Stimulated activated CD4-positive, alpha-beta T cell treated with anti-CD3 and anti-CD28 coated beads, TNF-alpha, amount 100 ng/mL, for 4 hours (primary cell): ENCODE results near the gene IRF6.
"Not testable (repeated sequence)": the region's sequence is repeated elsewhere in the genome, so short reads cannot be mapped to it uniquely, and the experiment has no call there.

Experiments
- DNase-seq, 3 experiments: peaks; one replicate each; pipeline ENCODE4 v3.0.0-alpha.2; 2020; ENCODE audit warnings: low read depth in 3 of 3

The IRF6 gene

DNA sequence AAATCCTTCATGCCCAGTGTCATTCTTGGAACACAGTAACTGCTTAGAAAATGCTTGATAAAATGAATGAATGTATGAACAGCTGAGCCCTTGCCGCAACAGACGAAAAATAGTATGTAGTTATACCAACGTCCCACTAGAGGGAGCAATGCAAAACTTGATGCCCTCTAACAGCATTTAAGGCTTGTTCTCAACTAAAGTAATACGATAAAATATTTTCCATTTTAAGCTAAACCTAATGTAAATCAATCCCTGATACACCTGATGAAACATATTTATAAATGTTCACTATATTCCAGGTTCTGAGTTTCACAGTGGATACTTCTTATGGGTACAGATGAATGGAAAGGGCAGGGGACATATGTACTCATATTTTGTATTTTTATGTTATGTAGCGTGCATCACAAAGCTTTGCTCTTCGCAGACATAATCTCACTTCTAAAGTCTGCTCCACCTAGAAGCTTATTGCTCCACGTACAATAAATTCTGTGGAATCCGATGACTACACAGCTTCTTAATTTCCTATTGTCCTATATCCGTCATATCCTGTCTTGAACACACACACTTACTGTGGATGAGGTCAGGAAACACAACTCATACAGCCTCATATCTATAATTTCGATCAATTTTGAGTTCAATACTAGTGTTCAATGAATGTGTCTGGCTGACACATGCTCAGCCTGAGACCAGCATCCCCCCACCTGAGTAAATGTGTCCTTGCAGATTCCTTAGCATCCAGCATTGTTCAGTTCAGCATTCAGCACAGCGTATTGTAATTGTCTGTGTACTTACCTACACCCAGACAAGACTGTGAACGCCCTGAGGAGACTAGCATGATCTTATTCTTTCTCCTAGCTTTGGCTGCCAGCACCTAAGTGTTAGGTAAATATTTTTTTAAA, 17.4 kb upstream of the IRF6 start:
- DNase-seq = no peak

DNA sequence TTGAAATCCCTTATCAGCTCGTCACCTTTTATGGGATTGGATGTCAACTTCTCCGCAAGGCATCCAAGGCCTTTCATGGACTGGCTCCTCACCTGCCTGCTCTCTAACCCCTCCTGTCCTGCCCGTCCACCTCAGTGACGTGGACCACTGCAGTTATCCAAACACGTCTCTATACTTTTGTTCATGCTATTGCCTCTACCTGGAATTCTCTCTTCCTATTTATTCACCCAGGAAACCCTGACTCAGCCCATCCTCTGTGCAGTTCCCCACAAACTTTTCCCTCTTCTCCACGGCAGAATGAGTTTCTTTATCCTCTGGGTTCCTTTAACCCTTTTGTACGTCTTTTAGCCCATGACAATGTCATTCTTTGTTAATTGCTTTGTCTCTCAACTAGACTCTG, 16.8 kb upstream of the IRF6 start:
- no peak for DNase-seq

DNA sequence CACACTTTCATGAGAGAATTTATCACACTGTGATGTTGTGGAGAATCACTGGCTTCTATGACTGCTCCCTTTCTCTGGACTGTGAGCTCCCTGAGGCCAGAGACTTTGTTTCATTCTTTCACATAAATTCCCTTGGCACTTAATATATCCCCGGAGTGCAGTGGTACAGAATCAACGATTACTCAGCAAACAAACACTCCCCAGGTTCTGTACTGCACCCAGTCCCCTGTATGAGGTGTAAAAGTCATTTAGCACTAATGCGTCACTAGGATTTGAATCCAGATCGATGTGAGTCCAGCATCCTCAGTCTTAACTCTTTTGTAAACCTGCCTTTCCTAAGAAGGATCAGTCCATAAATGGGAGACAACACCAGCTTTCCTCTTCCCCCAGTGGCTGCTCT, 15.0 kb upstream of the IRF6 start:
- DNase-seq = no peak

DNA sequence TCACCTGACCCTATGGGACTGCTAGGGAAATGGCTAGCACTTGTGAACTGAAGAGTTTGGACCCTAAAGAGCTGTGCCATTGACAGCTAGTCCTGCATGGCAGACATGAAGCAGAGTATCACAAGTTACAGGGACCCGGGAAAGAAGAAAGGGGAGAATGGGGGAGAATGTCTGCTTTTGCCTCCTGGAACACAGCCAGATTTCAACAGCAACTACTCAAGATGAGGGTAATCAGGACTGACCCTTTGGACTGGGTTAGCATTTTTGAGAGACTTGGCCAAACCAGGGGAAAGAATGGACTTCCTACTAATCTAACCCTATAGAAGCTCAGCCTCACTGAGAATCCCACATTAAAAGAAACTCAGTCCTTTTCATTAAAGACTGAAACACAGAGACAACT, 13.1 kb upstream of the IRF6 start:
- DNase-seq = no peak

DNA sequence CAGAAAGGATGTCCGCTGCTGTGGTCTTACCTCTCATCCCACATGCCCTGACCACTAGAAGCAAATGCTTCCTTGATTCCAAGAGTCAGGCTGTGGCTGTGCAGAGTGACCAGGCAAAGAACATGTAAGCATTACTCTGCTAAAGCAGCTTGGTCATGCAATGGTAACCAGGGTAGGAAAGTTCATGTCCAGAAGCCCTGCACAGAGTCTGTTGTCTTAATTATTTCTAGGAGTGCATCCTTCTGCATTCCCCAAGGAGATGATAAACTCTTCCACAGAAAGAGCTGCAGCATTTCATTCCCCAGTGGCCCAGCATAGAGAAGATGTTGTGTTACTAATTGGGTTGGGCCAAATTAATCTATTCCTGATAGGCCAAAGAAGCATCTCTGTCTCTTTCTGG, 11.7 kb upstream of the IRF6 start:
- no peak for DNase-seq

DNA sequence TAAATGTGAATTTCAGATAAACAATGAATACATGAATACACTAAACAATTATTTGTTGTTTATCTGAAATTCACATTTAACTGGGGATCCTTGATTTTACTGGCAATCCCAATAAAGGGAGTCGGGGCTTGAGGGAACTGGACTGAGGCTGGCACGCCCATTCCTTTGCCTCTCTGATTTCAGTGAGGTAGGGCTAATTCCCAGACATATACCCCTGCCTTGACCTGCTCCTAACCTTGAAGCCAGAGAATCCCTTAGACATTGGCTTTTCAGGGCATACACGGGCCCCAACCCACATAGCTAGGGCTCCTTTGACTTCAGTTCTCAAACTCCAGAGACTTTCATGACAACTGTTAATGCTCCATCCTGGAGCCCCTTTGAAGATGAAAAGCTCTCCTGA, 11.0 kb upstream of the IRF6 start:
- DNase-seq = no peak

DNA sequence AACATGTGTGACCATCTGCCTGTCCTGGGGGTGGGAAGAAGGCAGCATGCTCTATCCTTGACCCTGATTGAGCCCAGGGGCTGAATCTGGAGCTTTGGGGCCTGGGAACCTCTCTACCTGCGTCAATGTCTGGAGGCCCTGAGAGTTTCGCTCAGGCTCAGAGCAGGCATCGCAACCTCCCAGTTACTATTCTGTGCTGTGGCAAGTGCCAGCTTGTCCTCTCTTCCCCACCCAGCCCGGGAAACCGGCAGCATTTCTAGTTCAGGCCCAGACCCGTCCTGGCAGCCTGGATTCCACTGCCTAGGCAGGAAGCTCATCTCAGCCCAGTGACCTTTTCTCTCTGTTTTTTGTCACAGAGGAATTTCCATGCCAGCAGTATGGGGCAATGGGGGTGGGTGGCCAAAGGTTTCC, 10.0 kb upstream of the IRF6 start:
- DNase-seq = no peak

DNA sequence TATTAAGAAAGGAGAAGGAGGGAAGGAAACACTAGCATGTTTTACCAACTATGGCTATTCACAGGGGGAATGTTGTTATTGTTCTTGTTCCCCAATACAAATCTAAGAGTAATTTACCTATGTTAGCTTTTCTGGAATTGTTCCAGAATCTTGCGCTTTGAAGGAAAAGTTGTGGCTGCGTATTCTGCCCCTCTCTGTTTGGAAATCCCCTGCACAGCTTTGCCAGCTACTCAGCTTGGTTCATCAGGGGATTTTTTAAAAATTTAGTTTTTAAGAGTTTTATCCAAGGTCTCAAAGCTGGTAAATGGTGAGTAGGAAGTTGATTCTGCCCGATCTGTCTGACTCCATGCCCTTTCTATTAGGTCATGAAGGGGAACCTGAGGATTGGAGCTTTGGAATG, 9.5 kb upstream of the IRF6 start:
- no peak for DNase-seq

DNA sequence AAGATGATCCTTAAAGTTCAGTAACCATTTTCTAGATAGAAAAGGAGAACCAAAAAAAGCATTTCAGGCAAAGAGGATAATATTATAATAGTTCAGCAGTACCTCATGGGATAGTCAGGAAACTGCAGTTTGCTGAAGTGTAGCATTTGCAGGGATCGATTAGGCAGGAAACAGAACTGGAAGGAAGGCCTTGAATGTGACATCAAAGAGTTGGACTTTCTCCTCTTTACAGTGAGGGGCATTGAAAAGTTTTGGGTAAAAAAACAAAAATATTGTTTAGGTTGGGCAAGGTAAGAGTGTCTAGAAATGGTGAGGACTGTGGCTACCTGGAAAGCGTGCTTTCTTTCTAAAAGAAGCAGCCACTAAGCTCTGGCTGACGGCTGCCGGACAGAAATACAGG, 8.0 kb upstream of the IRF6 start:
- DNase-seq = no peak

DNA sequence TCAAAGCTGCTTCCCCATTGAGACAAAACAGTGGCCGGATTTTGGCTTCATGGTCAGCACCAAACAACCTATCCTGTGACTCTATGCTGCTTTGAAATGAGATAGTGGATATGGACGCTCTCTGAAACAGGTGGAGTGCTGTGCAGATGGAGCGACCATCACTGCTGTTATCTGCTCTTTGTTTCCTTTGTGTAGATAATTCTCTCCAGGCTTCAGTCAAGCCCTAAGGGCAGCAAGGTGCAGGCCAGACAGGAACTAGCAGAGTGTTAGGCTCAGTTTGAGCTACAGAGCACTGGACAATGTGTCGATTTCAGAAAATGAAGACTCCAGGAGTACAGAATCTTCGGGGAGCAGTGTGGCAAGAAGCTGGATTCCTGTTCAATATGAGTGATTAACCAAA, 4.8 kb upstream of the IRF6 start:
- DNase-seq = no peak

DNA sequence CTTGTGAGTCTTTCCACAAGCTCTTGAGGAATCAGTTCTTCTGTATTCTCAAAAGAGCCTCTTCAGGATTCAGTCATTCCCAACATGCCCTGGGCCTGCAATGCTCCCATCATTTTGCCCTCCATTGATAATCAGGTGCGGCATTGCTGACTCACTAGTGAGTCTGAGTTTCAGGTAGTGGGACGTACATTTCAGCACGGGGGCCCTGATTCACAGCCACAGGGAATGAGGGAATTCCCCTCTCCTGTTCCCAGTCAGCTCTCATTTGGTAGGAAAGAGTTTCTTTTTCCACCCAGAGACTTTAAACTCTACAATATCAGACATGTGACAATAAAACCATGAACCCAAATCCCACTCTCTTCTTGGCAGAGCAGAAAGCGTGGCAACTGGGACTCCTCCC, 3.7 kb upstream of the IRF6 start:
- DNase-seq = no peak

DNA sequence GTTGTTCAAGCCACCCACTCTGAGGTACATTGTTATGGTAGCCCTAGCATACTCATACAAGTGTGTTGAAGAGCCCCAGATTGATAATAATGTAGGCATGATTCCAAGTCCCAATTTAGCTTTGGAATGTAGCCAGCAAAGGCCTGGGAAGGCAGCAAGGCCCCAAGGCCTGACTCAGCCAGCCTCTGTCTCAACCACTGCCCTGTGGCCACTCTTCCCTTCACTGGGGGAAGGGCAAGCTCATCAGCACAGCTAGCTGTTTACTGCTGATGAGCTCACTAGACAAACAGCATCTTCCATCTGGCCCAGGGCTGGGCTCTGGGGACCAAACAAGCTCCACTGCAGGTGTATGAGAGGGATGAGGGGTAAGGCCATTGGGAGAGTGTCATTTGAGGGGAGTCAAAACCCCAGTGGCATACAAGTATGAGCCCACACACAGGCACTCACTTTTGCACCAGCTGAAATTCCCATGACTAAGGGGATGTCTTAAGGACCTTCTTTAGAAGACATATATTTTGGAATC, 2.2 kb upstream of the IRF6 start:
- DNase-seq = no peak

DNA sequence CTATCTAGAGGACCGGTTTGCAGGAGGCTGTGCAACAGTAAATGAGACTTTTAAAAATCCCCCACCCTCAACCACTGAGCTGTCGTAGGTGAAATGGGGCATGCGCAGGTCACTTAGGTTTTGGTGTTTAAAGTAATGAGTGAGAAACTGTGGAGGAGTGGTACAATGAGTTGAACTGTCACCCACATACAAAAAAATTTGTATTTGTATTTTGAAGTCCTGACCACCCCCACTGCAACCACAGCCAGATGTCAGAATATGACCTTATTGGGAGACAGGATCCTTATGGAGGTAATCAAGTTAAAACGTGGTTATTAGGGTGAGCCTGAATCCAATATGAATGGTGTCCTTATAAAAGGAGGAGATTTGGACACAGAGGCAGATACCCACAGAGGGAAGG, 1.6 kb upstream of the IRF6 start:
- DNase-seq = no peak

DNA sequence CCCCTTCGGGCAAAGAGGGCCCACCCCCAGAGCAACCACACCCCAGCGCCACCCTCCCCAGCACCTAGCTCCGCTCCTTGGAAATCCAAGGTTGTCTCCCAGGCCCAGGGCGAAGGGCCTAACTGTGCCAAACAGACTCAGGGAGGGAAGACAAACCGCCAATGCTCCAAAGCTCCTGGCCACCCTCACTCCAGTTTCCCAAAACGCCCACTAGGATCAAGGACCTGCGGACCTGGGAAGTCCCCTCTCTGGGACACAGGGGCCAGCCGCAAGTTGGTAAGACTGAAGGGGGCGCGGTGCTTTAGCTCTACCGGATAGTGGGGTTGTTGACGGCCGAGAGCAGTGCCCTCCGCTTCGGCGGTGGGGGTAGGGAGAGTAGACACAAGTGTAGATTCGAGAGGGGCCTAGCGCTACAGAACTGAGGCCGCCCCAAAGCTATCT, 581 bp downstream of the IRF6 start:
- DNase-seq = no peak

DNA sequence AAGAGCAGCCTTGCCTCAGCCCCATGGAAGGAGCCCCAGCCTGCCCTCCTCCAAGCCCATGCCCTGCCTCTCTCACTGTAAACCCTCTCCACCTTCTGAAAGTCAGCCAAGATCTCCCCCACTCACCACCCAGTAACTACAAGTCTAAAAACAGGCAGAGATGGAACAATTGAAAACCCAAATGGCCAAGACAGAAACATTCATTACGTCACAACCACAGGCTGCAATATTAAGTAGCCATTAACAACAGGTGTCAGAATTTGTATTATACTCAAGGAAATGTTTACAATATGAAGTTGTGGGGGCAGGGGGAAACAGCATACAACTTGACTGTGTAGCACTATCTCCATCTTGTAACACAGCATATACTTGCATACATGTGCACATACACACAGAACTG, 2.4 kb downstream of the IRF6 start:
- no peak for DNase-seq

DNA sequence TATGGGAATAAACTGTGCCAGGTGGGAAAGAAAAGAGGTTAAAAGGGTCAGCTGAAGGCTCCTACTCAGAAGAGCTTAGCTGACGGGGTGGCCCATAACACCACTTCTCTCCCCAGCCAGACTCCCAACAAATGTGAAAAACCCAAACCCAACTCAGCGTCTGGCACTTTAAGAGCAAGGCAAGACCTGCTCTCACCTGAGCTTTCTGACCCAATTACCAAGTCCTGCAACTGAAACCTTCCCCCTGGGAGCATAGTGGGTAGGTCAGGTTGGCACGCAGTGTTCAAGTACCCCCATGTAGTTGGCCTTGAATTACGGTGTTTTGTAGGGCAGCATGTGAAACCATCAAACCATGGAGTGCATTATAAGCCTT, 3.2 kb downstream of the IRF6 start:
- DNase-seq = no peak

DNA sequence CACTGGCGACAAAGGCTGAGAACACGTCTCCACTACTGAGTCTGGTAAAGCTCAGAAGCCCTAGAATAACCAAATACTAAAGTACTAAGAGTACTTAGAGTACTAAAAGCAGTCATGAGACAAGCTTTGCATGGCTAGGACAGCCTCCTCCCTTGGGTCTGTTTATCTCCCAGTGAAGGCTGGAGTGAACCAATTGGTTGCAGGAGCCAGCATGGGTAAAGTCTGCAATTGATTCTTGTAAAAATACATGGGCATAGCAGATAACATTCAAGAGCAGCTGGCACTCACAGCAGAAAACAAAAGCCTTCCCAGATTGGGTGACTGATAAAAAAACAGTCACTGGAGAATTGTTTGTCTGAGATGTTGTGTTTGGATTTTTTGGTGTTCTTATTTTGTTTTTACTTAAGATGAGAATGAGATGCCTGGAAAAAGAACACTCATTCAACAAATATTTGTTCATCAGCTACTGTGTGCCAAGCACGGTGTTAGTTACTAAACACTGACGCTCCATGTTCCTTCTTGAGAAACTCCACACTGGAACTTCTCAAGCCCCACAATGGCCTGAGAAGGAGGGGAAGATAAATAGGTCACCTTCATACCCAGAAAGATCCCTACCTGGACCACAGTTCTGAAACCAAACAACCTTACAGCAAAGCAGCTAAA, 3.7 kb downstream of the IRF6 start:
- no peak for DNase-seq

DNA sequence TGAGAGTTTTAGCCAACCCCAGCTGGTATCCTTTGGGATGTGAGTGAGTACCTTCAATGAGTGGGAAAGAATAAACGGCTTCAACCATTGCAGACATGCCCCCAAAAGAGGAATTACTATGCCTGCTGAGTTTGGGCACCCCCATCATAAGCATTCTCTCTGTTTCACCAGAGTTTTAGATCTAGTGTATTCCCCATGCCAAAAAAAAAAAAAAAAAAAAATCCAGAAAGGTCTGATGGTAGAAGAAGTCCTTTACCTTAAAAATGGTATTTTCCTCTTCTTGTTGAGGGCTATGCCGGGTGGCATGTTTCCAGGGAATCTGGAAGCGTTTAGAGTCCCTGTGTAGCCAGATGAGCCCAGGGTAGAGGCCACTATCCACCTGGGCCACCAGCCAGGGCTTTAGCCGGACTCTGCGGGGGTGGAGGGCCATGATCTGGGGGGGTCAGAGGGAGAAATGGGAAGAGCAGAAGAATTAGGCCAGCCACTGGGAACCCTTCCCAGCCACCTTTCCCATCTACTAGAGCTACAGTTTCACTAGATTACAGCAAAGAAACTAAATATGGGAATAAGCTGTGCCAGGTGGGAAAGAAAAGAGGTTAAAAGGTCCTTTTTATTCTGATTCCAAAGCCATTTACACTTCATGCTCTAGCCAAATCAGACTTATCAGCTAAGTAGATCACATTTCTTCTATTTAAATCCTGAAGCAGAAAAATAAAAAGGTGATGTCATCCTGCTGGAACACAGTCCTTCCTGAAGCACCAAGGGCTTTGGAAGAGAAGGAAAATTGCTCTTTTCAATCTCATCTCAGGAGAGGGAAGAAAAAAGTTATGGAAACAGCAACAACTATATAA, 4.7 kb downstream of the IRF6 start:
- DNase-seq = no peak

DNA sequence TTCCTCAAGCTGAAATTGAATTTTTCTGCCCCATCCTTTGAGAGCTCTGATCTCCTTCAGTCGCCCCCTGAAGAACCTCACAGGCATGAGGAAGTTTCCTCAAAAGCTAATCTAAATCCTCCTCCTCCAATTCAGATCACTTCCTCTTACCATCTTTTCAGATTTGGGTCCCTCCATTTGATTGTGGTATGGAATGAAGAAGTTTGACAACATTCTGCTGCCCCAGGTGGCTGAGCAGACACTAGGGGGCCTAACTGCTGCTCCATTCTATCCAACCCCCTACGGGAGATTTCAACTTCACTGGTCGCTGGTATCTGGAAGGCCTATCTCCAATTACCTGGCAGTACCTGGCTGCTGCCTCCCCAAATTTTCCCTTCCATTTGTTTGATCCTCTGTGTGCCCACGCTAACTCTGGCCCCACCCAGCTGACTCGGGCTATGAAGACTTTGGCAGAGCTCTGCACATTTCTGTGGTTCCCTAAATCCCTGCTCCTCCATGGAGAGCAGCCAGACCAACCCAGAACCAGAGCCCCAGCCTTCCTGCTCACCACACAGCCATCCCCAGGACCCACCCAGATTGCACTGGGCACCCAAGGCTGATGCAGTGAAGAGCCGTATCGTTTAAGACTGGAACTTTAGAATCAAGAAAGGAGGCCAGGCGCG, 7.8 kb downstream of the IRF6 start:
- no peak for DNase-seq

DNA sequence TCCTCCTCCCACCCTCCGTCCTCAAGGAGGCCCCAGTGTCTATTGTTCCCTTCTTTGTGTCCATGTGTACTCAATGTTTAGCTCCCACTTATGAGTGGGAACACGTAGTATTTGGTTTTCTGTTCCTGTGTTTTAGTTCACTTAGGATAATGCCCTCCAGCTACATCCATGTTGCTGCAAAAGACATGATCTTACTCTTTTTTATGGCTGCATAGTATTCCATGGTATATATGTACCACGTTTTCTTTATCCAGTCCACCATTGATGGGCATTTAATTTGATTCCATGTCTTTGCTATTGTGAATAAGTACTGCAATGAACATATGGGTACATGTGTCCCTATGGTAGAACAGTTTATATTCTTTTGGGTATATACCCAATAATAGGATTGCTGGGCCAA, 12.2 kb downstream of the IRF6 start:
- DNase-seq = not testable (repeated sequence)

DNA sequence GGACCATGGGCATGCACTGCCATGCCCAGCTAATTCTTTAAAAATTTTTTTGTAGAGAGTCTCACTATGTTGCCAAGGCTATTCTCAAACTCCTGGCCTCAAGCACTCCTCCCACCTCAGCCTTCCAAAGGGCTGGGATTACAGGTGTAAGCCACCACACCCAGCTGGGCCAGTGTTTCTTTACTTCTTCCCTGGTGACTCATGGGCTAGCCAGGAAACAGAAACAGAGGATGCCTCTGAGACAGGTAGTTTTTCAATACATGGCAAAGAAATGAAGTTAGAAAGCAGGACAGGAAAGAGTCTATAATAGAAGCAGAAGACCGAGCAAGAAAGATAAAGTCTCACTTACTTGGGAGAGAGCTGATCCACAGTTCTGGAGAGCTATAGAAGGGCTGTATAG, 14.0 kb downstream of the IRF6 start:
- DNase-seq = no peak
